Activated T-helper 17 cell treated with anti-CD3 and anti-CD28 coated beads, Interleukin-2, amount 50 U/mL, for 72 hours (primary cell): Measurements from ENCODE around the gene ZNF423. TPM values are rescaled to one million over a fixed set of nuclear protein-coding genes. Genes with fewer than 3 reads are reported as not detected.

Source experiments
- ATAC-seq: fragments of 150-1000 bp; cut with Tn5 transposase; replicated peaks from 2 replicates; pipeline ENCODE4 v1.10.0; 2021; ENCODE audit warnings: mild to moderate bottlenecking, moderate library complexity
- H3K27ac Mint-ChIP-seq: one replicate; pipeline ENCODE4 v1.8.0; 2022; ENCODE audit warnings: mixed read lengths
- H3K27me3 Mint-ChIP-seq: one replicate; pipeline ENCODE4 v1.8.0; 2022; ENCODE audit warnings: mixed read lengths
- H3K36me3 Mint-ChIP-seq: one replicate; pipeline ENCODE4 v1.8.0; 2022; ENCODE audit warnings: low read depth, mild to moderate bottlenecking, mixed read lengths
- H3K4me1 Mint-ChIP-seq: one replicate; pipeline ENCODE4 v1.8.0; 2022; ENCODE audit warnings: mixed read lengths
- H3K4me3 Mint-ChIP-seq: one replicate; pipeline ENCODE4 v1.8.0; 2022; ENCODE audit warnings: mild to moderate bottlenecking, mixed read lengths
- H3K9me3 Mint-ChIP-seq: one replicate; pipeline ENCODE4 v1.8.0; 2022; ENCODE audit warnings: mixed read lengths
- total RNA-seq, 2 donors: library from RNA; stranded (reverse); gene quantifications; one replicate each; pipeline ENCODE4 v1.2.3, GENCODE V29; 2022

Gene ZNF423
- total RNA-seq, 2 donors from 2014 or later: not detected

DNA sequence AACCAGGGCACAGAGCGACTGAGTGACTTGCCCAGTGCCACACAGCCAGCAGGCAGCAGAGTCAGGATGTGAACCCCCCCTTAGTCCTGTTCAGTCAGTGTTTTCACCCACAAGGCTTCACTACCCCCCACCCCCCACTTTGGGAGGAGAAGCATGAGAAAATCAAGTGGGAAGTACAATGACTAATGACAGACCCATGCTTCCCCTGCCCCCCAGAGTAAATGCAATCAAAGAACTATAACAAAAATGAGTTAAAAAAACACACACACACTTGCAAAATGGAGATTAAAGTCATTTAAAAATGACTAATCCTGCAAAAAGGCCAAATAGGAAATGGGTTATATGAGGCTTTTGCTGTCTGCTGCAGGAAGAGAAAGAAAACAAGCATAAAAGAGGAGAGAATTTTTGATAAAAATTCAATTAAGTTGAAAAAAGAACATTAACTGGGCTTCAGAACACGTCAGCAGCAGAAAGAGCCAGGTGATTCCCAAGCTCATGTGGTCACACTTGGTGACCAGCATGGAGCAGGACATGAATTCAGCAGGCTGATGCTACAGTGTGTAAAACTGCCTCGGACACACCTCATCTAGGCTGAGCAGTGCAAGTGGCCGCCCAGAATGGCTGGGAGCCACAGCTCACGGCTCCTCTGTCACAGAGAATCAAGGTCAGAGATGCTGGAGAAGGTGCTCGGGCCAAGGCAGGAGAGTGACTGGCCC is 212.3 kb downstream of the ZNF423 start:
- Mint-ChIP-seq H3K36me3 (no peaks in the 10 kb centered on the region), H3K4me3 (no peak overlapping the region), H3K4me1 (no peaks in the 10 kb centered on the region), H3K27ac (no peak overlapping the region), H3K27me3 (peaks cover 4% of the 10 kb centered on the region), H3K9me3 (peaks cover 14% of the 10 kb centered on the region)
- no peak for ATAC-seq

DNA sequence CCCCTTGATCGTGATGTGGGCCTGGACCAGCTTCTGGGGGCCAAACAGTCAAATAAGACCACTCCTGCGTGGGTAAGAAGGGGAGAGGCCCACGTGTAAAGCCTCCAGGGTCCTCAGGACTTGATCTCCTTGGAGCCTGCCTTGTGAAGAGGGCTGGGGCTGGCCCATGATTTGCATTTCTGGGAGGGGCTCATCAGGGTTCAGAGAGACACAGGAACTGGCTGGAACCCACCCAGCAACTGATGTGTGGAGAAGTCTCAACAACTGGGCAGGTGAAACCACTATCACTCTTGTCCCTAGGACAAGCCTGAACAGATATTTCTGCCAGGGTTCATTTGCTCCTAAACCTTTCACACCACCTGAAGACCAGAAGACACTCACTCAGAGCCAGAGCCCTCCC is 214.7 kb downstream of the ZNF423 start:
- Mint-ChIP-seq H3K27me3 (peaks cover 4% of the 10 kb centered on the region), H3K4me3 (no peak overlapping the region), H3K4me1 (no peaks in the 10 kb centered on the region), H3K27ac (no peak overlapping the region), H3K36me3 (no peaks in the 10 kb centered on the region), H3K9me3 (peaks cover 4% of the 10 kb centered on the region)
- ATAC-seq: no peak

DNA sequence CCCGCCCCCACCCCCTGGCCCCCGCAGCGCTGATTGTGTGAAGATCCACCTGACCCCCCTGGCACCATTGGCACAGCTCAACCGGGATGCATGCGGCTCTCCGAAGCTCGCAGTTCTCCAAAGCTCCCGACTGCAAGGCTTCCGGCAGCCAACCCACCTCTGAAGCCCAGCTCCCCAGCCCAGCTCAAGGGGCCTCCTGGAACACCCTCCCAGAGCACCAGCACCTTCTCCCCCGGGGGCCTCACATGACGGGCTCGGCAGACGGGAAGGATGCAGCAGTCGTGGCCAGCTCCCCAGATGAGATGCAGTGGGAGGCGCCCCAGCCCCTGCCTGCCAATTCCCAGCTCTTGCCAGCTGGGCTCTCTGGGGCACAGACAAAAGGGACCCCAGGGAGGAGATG is 215.3 kb downstream of the ZNF423 start:
- Mint-ChIP-seq H3K27me3 (peaks cover 4% of the 10 kb centered on the region), H3K4me1 (no peaks in the 10 kb centered on the region), H3K9me3 (peaks cover 4% of the 10 kb centered on the region), H3K27ac (no peak overlapping the region), H3K4me3 (no peak overlapping the region), H3K36me3 (no peaks in the 10 kb centered on the region)
- ATAC-seq: no peak

DNA sequence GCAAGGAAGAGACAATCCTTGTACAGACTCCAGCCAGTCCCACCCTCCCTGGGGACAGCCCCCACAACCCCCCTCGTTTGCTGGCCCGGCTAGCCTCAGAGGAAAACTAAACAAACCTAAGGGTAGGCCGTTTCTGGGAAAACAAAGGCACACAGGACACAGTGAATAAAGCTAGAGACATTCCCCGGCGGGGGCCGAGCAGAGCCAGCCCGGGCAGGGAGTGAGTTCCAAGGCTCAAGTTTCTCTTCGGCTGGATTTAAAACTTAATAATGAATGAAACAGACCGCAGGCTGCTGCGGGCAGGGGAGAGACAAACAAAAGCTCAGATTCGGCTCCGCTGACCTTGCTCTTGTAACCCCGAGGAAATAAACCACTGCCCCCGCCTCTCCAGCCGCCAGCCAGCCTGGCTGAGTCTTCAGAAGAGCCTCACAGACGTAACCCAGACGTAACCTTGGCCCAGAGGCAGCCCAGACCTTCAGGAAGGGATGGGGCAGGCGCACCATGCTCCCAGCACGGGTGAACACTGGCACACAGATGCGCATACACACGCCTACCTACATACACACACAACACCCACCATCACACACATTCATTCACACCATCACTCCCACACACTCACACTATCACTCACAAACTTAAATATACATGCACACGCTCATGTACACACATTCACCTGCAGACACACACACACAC is 216.0 kb downstream of the ZNF423 start:
- ATAC-seq: no peak
- H3K27ac Mint-ChIP-seq: no peak overlapping the region
- H3K9me3 Mint-ChIP-seq: peaks cover 4% of the 10 kb centered on the region
- no peak overlapping the region for H3K4me3 Mint-ChIP-seq
- no peaks in the 10 kb centered on the region for H3K36me3 Mint-ChIP-seq
- peaks cover 4% of the 10 kb centered on the region for H3K27me3 Mint-ChIP-seq
- no peaks in the 10 kb centered on the region for H3K4me1 Mint-ChIP-seq

DNA sequence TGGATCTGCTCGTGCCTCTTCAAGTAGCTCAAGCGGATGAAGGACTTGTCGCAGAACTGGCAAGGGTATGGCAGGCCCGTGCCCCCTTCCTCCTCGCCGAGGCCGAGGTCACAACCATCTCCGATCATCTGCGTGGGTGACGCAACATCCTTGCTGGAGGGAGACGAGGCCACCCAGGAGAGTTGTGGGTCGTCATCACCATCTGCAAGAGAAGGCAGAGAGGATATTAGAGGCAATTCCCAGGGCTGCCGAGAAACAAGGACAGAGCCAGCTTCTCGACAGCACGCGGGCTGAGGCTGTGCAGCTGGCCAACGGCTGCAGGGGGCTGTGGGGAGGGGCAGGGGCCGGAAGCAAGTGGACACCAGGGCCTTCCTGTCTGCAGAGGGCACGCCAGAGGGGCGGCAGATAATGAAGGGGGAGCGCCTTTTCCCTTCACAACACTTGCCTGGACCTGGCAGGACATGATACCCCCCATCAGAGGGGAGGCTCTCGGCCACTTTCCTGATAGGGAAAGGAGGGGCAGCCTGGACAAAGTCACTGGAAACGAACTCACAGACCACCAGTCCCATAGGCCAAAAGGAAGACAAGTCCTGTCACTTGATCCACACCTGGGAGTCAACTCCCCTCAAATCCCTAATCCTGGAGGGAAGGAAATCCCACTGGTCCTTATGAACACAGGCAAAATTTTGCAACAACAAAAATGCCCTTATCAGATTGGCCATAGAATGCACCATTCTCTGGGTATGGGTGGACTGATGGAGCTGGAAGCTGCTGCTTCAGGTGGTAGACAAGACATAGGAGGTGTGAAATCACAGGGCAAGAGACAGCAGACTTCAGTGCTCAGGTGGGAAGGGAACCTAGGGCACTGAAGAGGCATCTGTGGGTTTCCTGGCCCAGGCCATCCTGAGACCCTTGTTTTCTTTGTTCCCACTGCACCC is 217.0 kb downstream of the ZNF423 start:
- H3K4me1 Mint-ChIP-seq: no peaks in the 10 kb centered on the region
- H3K4me3 Mint-ChIP-seq: no peak overlapping the region
- ATAC-seq: no peak
- no peak overlapping the region for H3K27ac Mint-ChIP-seq
- H3K36me3 Mint-ChIP-seq: no peaks in the 10 kb centered on the region
- H3K9me3 Mint-ChIP-seq: peaks cover 4% of the 10 kb centered on the region
- H3K27me3 Mint-ChIP-seq: peaks cover 4% of the 10 kb centered on the region

DNA sequence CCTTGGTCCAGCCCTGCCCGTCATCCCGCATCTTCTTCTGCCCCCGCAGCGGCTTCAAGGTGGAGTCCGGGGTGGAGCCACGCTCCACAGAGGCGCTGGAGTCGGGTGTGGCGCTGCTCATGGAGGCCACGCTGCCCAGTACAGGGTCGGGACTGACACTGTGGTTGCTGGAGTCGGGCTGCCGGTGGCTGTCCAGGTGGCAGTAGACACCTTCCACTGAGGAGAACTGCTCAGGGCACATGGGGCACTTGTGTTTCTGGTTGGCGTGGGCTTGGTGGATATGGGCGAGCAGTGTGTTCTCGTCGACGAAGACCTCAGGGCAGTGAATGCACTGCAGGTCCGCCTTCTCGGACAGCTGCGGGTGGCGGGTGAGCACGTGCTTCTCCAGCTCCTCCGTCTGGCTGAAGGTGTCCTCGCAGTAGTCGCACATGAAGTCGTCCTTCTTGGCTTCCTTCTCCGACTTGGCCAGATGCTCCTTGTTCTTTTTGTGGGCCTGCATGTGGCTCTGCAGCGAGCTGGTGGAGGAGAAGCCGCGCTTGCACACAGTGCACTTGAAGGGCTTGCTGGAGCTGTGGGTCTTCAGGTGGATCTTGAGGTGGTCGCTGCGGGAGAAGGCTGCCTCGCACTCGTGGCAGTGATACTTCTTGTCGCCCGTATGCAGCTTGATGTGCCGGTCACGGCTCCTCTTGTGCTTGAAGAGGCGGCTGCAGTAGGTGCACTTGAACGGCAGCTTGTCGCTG is 217.8 kb downstream of the ZNF423 start:
- no peak for ATAC-seq
- Mint-ChIP-seq H3K27me3 (peaks cover 4% of the 10 kb centered on the region), H3K27ac (no peak overlapping the region)

DNA sequence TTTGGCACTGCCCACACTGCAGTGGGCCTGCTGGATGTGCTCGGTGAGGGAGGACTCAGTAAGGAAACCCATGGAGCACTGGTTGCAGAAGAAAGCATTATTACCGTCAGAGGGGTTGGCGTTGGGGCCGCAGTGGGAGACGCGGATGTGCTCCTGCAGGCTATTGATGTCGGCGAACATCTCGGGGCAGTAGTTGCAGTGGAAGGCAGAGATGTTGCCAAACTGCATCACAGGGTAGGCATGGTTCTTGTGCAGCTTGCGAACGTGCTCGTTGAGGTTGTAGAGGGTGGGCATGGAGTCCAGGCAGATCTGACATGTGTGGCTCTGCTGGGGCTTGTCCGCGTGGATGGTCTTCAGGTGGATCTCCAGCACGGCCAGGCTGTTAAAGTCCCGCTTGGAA is 218.4 kb downstream of the ZNF423 start:
- H3K36me3 Mint-ChIP-seq: no peaks in the 10 kb centered on the region
- H3K9me3 Mint-ChIP-seq: no peaks in the 10 kb centered on the region
- H3K4me3 Mint-ChIP-seq: no peak overlapping the region
- H3K4me1 Mint-ChIP-seq: no peaks in the 10 kb centered on the region
- peaks cover 4% of the 10 kb centered on the region for H3K27me3 Mint-ChIP-seq
- no peak for ATAC-seq
- H3K27ac Mint-ChIP-seq: no peak overlapping the region

More for the DNA sequence above, 217.8 kb downstream of the ZNF423 start:
- no peak overlapping the region for H3K4me3 Mint-ChIP-seq
- H3K4me1 Mint-ChIP-seq: no peaks in the 10 kb centered on the region
- H3K36me3 Mint-ChIP-seq: no peaks in the 10 kb centered on the region
- no peaks in the 10 kb centered on the region for H3K9me3 Mint-ChIP-seq

DNA sequence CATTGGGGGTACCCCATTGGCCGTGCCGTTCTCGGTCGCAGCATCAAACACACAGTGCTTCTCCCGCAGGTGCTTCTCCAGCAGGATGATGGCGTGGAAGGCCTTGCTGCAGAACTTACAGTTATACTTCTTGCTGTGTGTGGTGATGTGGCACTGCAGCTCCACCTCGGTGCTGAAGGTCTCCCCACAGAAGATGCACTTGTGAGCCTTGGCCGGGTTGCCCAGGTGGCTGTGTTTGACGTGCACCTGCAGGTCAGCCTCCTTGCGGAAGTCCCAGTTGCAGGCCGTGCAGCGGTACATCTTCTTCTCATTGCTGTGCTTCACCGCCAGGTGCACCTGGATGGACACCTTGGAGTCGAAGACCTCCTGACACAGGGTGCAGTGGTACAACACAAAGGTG is 219.3 kb downstream of the ZNF423 start:
- H3K9me3 Mint-ChIP-seq: no peaks in the 10 kb centered on the region
- no peak for ATAC-seq
- no peaks in the 10 kb centered on the region for H3K4me1 Mint-ChIP-seq
- H3K4me3 Mint-ChIP-seq: no peak overlapping the region
- no peaks in the 10 kb centered on the region for H3K36me3 Mint-ChIP-seq
- no peak overlapping the region for H3K27ac Mint-ChIP-seq
- peaks cover 4% of the 10 kb centered on the region for H3K27me3 Mint-ChIP-seq

DNA sequence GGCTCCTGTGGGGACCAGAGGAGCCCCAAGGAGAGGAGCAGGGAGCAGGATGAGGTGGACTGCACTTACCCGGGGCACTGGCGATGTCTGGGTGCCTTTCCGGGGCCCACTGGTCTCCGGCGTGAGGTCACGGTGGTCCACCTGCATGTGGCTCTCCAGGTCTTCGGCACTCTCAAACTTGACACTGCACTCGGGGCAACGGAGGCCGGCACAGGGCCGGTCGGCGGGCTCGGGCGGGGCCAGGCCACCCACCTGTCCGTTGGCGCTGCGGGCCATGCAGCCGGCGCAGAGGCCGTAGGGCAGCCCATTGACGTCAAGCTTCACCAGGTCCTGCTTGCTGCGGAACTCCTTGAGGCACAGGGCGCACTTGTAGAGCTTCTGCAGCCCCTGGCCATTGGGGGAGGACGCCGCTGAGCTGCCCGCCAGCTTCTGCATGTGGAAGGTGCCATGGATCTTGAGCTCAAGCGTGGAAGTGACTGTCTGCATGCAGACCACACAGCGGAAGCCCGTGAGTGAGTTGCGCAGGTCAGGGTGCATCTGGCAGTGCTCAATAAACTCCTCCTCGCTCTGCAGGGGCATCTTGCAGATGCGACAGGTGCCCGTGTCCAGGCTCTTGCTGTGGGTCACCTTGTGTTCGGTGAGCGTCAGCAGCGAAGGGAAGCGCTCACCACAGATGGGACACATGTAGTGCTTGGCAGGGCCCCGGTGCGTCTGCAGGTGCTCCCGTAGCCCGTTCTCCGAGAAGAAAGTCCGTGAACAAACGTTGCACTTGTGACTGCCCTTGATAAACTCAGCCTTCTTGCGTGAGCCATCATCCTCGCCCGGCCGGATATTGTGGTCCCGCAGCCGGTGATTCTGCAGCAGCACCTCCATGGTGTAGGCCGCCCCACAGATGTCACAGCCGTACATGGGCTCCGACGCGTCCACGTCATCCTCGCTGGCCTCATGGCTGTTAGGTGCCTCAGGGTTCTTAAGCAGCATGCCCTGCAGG is 220.0 kb downstream of the ZNF423 start:
- Mint-ChIP-seq H3K27me3 (peaks cover 4% of the 10 kb centered on the region), H3K9me3 (no peaks in the 10 kb centered on the region), H3K36me3 (no peaks in the 10 kb centered on the region), H3K4me3 (no peak overlapping the region), H3K27ac (no peak overlapping the region), H3K4me1 (no peaks in the 10 kb centered on the region)
- no peak for ATAC-seq

DNA sequence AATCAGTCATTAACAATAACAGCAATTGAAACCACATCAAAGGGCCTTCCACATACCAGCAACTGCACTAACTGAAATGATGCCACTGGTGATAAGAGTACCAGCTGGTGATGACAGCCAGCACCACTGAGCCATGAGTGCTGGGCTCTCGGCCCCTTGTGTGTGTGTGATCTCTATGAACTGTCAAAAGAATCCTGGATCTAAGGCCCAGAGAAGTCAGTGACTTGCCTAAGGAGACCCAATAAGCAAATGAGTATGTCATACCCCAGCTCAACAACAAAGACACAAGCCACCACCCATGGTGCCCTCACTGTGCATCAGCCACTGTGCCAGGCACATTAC is 220.9 kb downstream of the ZNF423 start:
- H3K9me3 Mint-ChIP-seq: no peaks in the 10 kb centered on the region
- peaks cover under 1% of the 10 kb centered on the region for H3K27me3 Mint-ChIP-seq
- no peaks in the 10 kb centered on the region for H3K36me3 Mint-ChIP-seq
- no peaks in the 10 kb centered on the region for H3K4me1 Mint-ChIP-seq
- H3K27ac Mint-ChIP-seq: no peak overlapping the region
- H3K4me3 Mint-ChIP-seq: no peak overlapping the region
- ATAC-seq: no peak

DNA sequence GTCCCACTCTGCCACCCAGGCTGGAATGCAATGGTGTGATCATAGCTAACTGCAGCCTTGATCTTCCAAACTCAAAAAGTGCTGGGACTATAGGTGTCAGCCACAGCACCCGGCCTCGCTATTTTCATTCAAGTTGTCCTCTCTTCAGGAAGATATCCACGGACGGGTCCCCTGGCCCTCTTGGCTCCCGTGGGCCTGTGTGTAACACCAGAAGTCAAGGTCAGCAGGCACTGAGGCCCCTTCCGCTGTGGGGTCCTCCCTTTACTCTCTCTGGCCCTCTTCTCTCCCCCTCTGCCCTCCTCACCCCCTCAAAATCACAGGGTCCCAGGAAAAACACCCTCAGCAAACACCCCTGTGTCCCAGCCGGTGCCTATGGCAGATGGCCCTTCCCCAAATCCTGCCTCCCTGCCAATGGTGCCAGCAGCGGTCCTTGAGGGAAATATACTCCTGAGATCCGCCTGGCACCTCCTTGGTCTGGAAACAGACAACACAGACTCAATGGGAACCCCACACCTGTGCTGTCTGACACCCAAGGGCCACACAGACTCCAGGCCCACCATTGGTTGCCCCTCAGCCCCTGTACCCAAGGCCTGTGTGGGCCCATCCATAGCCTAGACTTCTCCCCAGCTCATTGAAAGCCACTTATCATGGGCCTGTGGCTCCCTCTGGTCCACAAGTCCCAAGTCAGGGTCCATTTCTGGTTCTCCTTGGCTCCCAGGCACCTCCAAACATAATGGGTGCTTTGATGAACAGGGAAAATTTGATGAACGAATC is 221.5 kb downstream of the ZNF423 start:
- H3K9me3 Mint-ChIP-seq: no peaks in the 10 kb centered on the region
- H3K27ac Mint-ChIP-seq: no peak overlapping the region
- H3K27me3 Mint-ChIP-seq: no peaks in the 10 kb centered on the region
- ATAC-seq: no peak
- no peaks in the 10 kb centered on the region for H3K36me3 Mint-ChIP-seq
- H3K4me3 Mint-ChIP-seq: no peak overlapping the region
- H3K4me1 Mint-ChIP-seq: no peaks in the 10 kb centered on the region

DNA sequence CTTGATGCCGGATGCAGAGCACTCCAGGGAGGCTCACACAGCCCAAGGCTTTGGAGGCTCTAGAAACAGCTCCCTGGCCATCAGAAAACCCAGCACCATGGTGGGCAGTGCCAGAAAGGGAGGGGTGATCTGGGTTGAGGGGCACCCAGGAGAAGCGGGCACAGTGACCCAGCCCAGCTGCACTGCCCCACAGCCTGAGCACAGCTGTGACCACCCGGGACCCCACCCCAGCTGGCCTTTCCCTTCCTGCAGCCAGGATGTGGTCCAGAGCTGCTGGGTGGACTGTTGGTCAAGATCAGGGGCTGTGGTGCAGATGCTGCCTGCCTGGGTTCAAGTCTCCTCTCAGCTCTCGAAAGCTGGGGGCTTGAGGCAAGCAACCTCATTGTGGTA is 223.1 kb downstream of the ZNF423 start:
- no peaks in the 10 kb centered on the region for H3K36me3 Mint-ChIP-seq
- no peak overlapping the region for H3K27ac Mint-ChIP-seq
- no peaks in the 10 kb centered on the region for H3K27me3 Mint-ChIP-seq
- H3K9me3 Mint-ChIP-seq: no peaks in the 10 kb centered on the region
- no peak for ATAC-seq
- H3K4me3 Mint-ChIP-seq: no peak overlapping the region
- no peaks in the 10 kb centered on the region for H3K4me1 Mint-ChIP-seq
